GM12878 (cell line): Measurements from ENCODE around the gene ARID5B. TPM values are rescaled to one million over a fixed set of nuclear protein-coding genes. Genes with fewer than 3 reads are reported as not detected.
A peak's percentile ranks its signal among the peaks of the same experiment; 100 is the strongest.

Experiments used
- CBX3 ChIP-seq: fragments of 200-600 bp; sonication (generic); IDR thresholded peaks from 2 replicates; pipeline ENCODE4 v1.6.1; 2016; ENCODE audit warnings: low read depth, borderline replicate concordance
- CHD4 ChIP-seq: fragments of 200-600 bp; sonication (generic); IDR thresholded peaks from 2 replicates; pipeline ENCODE4 v1.6.1; 2016; ENCODE audit warnings: mild to moderate bottlenecking
- JUNB ChIP-seq: IDR thresholded peaks from 2 replicates; pipeline ENCODE4 v1.6.1; 2016; ENCODE audit warnings: antibody characterized with exemption, mild to moderate bottlenecking
- KLF5 ChIP-seq: fragments of 450-650 bp; IDR thresholded peaks from 2 replicates; pipeline ENCODE4 v1.6.1; 2014; ENCODE audit warnings: mild to moderate bottlenecking; ENCODE audit not compliant: partially characterized antibody
- NFIC ChIP-seq: IDR thresholded peaks from 2 replicates; pipeline ENCODE4 v1.6.1; 2012; ENCODE audit warnings: low read depth, mild to moderate bottlenecking, inconsistent platforms, low read length, moderate library complexity
- RBBP5 ChIP-seq: fragments of 200-600 bp; sonication (generic); conservative IDR thresholded peaks from 2 replicates; pipeline ENCODE4 v1.6.1; 2016
- SMAD5 ChIP-seq: IDR thresholded peaks from 2 replicates; pipeline ENCODE4 v1.6.1; 2016; ENCODE audit warnings: antibody characterized with exemption, low read depth
- polyA plus RNA-seq, 11 experiments: library from polyadenylated mRNA; depleted of rRNA in 4 of 11; unstranded in 6 of 11; stranded (reverse) in 5 of 11; fragments of >200 nt; fragmentation: Nextera tagmentation in 4 of 11; fragmentation: Illumina TruSeq in 1 of 11; extraction: Ambion mirVana in 4 of 11; extraction: Trizol in 1 of 11; gene quantifications; 1 replicate in 1 of 11; 2 replicates in 10 of 11; pipeline versions ENCODE4 v1.2.1 to v1.2.3, GENCODE V29; 2011 to 2016; ENCODE audit warnings: inconsistent platforms in 2 of 11, missing spikeins in 2 of 11, low read depth in 1 of 11
- total RNA-seq, 4 experiments: library from RNA; depleted of rRNA in 3 of 4; stranded (reverse); fragments of >200 nt in 3 of 4; fragmentation: Illumina TruSeq in 1 of 4; extraction: Trizol in 1 of 4; gene quantifications; 2 replicates each; pipeline versions ENCODE4 v1.2.1 to v1.2.3, GENCODE V29; 2013 to 2021
- TF ChIP-seq, protein P1 (sequence below), 3 experiments: IDR thresholded peaks in 2 of 3; conservative IDR thresholded peaks in 1 of 3; 2 replicates each; pipeline ENCODE4 v1.5.1; 2011; ENCODE audit warnings: low read depth in 3 of 3, low read length in 3 of 3, mild to moderate bottlenecking in 3 of 3, control low read depth in 2 of 3, moderate library complexity in 2 of 3, inconsistent platforms in 1 of 3, mixed read lengths in 1 of 3; ENCODE audit not compliant: control insufficient read depth in 2 of 3, insufficient read depth in 1 of 3; ENCODE audit errors: extremely low read depth in 1 of 3

Gene ARID5B
- total and polyA plus RNA-seq, 10 of the 15 experiments (the other 5 are each of a cell fraction or from before 2014, with no cell fraction given) = 2.7 to 8.5 (median 6.1) TPM

DNA sequence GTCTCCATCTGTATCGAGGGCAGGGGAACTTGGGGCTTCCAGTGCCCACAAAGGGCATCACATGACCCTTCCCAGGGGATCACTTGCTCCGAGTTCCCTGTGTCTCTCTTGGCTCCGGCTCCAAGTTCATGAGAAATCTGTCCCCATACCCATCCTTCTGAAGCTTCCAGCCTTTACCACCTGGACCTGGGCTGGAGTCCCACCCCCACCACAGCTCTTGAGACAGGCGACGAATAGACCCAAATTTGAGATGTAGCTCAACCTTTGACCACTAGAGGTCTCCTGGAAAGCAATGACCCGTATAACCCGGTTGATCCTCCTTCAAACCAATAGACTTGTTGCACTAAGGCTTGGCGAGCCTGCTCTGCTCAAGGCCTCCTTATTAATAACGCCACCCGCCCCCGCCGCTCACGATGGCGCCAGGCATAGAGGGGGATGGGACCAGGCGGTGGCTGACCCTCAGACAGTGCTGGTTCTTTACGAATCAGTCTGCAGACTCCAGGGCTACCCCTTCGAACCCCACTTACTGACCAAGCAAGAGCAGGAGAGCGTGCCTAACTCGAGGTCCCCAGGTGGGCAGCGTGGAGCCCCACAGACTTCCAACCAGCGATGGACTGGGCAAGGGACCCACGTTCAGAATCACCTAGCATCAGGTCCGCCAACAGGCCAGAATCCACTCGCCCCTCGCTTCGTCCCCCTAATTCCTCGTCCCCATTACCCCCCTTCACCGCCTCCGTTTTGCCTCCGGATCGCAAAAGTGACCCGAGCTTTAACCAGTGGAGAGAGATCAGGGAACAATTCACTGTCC is 4.4 kb upstream of the ARID5B start (continued):
- TF ChIP-seq JUNB (peak; percentile 32; the same call in 1 of the 2 replicates), NFIC (0 out of 2 replicates have a peak, but pooled peaks have one; percentile 25), CBX3 (no peak), CHD4 (no peak), RBBP5 (no peak), SMAD5 (no peak), KLF5 (peak; percentile 73)
- TF ChIP-seq, protein P1, sequence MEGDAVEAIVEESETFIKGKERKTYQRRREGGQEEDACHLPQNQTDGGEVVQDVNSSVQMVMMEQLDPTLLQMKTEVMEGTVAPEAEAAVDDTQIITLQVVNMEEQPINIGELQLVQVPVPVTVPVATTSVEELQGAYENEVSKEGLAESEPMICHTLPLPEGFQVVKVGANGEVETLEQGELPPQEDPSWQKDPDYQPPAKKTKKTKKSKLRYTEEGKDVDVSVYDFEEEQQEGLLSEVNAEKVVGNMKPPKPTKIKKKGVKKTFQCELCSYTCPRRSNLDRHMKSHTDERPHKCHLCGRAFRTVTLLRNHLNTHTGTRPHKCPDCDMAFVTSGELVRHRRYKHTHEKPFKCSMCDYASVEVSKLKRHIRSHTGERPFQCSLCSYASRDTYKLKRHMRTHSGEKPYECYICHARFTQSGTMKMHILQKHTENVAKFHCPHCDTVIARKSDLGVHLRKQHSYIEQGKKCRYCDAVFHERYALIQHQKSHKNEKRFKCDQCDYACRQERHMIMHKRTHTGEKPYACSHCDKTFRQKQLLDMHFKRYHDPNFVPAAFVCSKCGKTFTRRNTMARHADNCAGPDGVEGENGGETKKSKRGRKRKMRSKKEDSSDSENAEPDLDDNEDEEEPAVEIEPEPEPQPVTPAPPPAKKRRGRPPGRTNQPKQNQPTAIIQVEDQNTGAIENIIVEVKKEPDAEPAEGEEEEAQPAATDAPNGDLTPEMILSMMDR (IDR thresholded peaks at IDR 0.05 in 2 of 3, conservative IDR thresholded peaks at IDR 0.05 in 1 of 3; ENCODE audit: control insufficient read depth in 2 of 3, extremely low read depth in 1 of 3, insufficient read depth in 1 of 3, low read depth in 3 of 3, low read length in 3 of 3) = peak; percentile 76 to 86 (median 85)
